ENCODE results near the gene MSX2.

GRCh38 chr5:174719793-174720611 lies 4.4 kb upstream of the MSX2 start:
- TF ChIP-seq EZH2phosphoT487 (IDR thresholded peaks at IDR 0.05; ENCODE audit: borderline replicate concordance, low read length) (no peak), CTCF (IDR thresholded peaks at IDR 0.05; ENCODE audit: low read depth, low read length, poor library complexity, severe bottlenecking) (no peak)
